Right ventricle myocardium superior (tissue), 1 donor: ENCODE measurements around the gene ATPAF2. TPM values are rescaled to one million over a fixed set of nuclear protein-coding genes. Genes with fewer than 3 reads are reported as not detected.

ENCODE experiments used
- ATAC-seq: fragments of 200-7000 bp; cut with Tn5 transposase; one replicate; pipeline ENCODE4 v1.9.1; 2020; ENCODE audit warnings: mild to moderate bottlenecking; ENCODE audit not compliant: poor library complexity
- DNase-seq: peaks from one replicate; pipeline ENCODE4 v3.0.0-alpha.2; 2020
- intact Hi-C: fragments of 100-400 bp; cut with DNase I; formaldehyde crosslinking; loops from one replicate; pipeline ENCODE4 v1.11.2; 2022
- total RNA-seq: library from RNA; stranded (reverse); fragmentation: NEBNext Ultra II Directional; extraction: Animal tissue kit (Norgen Biotek cat#: 25700); gene quantifications from one replicate; pipeline ENCODE4 v1.2.1, GENCODE V29; 2021
- donor health status: DM: no; HTN: yes; CAD: no; lungs with severe emphysema.

Gene ATPAF2
- total RNA-seq, 1 donor from 2014 or later, result 34.1 TPM

- intact Hi-C loops, result loop anchor here (2.0 kb wide), 1 partner anchor 38 kb away; no protein-coding TSS in a partner anchor
- no peak for DNase-seq
- ATAC-seq, result peak; percentile 88
These were observed 44.5 kb downstream of the ATPAF2 start for GRCh38 chr17:17994271-17995069.

DNA sequence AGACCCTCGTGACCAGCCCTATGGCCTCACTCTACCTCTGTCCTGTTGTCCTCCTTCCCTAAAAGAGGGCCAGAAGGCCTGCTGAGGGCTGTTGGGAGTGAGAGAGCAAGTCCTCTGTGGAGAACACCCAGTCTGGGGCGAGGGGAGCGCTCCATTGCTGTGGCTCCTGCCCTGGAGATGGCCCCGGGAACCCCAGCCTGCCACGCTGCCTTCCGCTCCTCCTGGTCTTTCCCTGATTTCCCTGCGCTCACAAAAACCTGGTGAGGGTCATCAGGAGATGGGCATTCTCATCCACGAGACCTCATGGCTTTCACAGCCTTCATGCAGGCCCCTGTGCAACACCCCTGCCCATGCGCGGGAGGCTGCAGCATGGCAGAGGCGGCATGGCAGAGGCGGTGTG lies 45.1 kb downstream of the ATPAF2 start:
- ATAC-seq, result peak; percentile 11
- no peak for DNase-seq
- intact Hi-C loops, result loop anchor here (2.0 kb wide), 1 partner anchor 39 kb away; no protein-coding TSS in a partner anchor

DNA sequence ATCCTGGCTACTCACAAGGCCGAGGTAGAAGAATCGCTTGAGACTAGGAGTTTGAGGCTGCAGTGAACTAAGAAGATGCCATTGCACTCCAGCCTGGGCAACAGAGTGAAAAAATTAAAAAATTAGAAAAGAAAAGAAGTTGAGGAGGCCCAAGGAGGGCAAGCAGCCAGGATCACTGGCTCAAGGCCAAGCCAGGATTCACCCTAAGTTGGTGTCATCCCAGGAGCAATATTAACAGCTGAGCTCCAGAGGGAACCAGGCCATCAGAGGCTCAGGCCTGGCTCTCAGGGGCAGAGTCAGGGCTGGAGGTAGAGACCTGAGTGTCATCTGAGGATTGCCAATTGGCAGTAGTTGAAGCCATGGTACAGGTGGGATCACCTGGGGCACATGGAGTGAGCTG lies 45.6 kb downstream of the ATPAF2 start:
- intact Hi-C loops, result no loop called here
- ATAC-seq (no peak), DNase-seq (no peak)

DNA sequence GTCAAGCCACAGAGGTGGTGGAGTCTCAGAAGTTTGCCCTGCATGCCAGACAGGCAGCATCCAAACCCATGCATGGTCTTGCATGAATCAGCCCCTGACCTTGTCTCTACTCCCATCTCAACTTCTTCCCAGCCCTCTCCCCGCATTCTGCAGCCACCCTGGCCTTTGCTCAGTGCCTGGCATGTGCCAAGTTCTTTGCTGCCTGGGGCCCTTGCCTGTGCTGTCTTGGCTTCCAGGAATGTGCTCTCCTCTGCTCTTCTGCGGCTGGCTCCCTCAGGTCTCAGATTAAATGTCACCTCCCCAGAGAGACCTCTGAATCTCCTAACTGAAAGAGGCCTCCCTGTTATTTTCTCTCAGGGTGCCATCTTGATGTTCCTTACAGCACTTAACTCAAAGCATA lies 48.7 kb downstream of the ATPAF2 start:
- ATAC-seq (no peak), DNase-seq (no peak)
- intact Hi-C loops, result no loop called here

DNA sequence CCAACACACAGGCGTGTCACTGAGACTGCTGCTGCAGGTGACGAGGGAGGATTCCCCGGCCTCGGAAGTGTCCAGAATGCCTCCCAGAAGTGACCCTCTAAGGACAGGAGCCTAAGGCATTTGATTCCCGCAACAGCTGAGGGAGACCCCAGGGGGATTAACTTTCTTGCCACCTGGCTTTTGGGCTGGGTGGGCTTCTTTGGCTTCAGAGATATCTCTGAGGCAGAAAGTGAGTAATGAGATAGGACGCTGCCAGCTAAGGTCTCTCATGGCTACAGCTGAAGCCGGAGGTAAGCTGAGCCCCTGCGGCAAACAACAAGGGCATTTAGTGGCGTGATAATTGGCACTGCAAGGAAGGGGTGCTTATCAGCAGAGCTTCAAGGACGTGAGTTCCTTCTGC lies 49.4 kb downstream of the ATPAF2 start:
- ATAC-seq, result no peak
- DNase-seq, result no peak
- intact Hi-C loops, result no loop called here

DNA sequence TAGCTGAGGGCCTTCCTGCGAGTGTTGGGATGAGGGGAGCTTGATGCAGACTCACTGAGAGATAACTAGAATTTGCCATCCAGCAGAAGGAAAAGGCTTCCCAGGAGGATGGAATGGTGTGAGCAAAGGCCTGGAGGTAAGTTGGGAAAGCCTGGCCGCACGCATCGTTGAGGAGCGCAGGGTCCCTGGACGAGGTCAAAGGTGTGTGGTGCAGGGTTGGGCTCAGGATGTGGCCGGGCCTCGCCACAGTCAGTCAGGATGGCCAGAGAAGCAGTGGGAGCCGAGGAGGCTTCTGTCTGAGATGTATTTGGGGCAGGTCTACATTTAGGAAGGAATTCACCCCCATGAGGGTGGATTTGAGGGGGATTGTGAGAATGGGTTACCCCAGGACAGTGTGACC lies 49.9 kb downstream of the ATPAF2 start:
- ATAC-seq (no peak), DNase-seq (no peak)
- intact Hi-C loops, result no loop called here

DNA sequence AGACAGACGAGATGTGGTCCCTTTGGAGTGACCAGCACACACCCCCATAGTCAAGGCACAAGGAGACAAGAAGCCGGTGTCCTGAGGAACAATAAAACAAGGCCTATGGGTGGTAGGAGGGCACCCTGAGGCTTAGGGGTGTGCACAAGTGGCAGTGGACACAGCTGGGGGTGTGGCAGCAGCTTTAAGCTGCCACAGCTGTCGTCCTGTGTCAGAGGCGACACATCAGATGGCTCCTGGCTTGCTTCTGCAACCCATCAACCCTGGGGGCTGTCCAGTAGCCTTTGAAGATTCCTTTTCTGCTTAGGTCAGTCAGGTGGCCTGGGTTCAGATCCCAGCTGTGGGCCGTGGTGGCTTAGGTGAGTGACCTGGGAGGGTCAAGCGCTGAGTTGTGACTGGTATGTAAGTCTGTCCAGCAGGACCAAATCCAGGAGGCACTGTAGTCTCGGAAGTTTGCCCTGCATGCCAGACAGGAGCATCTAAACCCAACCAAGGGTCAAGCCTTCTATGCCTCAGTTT lies 50.5 kb downstream of the ATPAF2 start:
- intact Hi-C loops, result no loop called here
- no peak for DNase-seq
- ATAC-seq, result no peak

DNA sequence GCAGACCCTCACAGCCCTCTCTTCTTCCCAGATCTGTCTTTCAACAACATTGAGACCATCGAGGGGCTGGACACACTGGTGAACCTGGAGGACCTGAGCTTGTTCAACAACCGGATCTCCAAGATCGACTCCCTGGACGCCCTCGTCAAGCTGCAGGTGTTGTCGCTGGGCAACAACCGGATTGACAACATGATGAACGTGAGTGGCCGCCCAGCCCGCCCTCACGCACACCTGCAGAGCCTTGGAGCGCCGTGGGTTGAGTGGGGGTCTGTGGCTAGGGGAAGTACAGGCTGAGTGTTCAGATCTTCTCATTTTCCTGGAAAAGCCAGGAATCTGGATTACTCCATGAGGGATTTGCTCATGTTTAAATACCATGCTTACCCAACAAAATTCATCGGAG lies 51.1 kb downstream of the ATPAF2 start:
- intact Hi-C loops, result no loop called here
- no peak for ATAC-seq
- no peak for DNase-seq

GRCh38 chr17:17987187-17987896 lies 51.6 kb downstream of the ATPAF2 start:
- DNase-seq (no peak), ATAC-seq (no peak)
- intact Hi-C loops, result no loop called here

DNA sequence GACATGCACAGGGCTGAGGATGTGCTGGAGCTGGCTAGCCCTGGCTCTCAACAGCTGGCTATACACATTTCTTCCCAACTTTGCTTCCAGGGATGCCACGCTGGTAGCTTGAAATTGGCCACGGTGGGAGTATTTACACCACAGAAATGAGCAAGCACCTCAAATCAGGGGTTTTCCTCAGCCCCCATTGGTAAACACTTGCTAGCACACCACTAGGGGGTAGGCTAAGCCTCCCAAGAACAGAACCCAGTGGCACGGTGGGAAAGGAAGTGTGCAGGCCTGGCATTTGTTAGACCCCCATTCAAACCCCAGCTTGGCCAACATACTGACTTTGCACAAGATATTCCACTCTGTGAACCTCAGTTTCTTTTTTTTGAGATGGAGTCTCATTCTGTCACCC lies 53.4 kb downstream of the ATPAF2 start:
- intact Hi-C loops, result no loop called here
- no peak for DNase-seq
- ATAC-seq, result no peak

GRCh38 chr17:17985153-17985552 lies 53.8 kb downstream of the ATPAF2 start:
- intact Hi-C loops, result no loop called here
- ATAC-seq, result no peak
- DNase-seq, result no peak

DNA sequence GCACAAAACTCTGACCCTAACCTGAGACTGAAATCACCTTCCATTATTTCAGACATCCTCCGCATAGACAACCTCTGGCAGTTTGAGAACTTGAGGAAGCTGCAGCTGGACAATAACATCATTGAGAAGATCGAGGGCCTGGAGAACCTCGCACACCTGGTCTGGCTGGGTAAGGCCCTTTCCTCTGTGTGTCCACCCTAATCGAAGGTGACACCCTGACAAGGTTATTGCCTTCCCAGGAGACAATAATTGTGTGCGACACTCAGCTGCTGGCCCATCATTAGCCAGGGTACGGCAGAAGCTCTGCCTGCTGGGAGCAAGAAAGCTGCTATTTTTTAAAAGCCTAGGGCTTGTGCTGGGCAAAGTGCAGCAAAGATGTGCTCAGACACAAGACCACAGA lies 55.2 kb downstream of the ATPAF2 start:
- ATAC-seq (no peak), DNase-seq (no peak)

DNA sequence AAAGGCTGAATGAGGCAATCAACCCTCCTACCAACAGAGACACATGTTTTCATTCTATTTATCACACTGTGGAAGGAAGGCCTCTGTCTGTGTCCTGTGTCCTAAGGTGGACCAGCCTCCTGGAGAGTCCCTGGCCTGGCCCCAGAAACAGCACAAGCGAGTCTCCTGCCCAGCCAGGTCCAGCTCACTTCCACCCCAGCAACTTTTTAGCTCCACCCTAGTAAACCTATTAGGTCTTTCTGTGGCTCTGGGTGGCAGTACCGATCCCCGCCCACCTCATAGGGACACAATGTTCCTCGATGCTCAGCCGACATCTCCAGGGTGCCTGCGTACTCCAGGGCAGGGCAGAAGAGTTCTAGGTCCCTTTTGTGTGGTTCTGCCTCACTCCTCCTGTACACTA lies 55.6 kb downstream of the ATPAF2 start:
- no peak for ATAC-seq
- intact Hi-C loops, result no loop called here

More for the DNA sequence above, 55.2 kb downstream of the ATPAF2 start:
- intact Hi-C loops, result no loop called here

GRCh38 chr17:17982801-17983200 lies 56.2 kb downstream of the ATPAF2 start:
- no peak for DNase-seq
- ATAC-seq, result no peak
- intact Hi-C loops, result no loop called here

More for the DNA sequence above, 55.6 kb downstream of the ATPAF2 start:
- no peak for DNase-seq

- no peak for ATAC-seq
- intact Hi-C loops, result no loop called here
- no peak for DNase-seq
These were observed 57.6 kb downstream of the ATPAF2 start for GRCh38 chr17:17981330-17981729.

DNA sequence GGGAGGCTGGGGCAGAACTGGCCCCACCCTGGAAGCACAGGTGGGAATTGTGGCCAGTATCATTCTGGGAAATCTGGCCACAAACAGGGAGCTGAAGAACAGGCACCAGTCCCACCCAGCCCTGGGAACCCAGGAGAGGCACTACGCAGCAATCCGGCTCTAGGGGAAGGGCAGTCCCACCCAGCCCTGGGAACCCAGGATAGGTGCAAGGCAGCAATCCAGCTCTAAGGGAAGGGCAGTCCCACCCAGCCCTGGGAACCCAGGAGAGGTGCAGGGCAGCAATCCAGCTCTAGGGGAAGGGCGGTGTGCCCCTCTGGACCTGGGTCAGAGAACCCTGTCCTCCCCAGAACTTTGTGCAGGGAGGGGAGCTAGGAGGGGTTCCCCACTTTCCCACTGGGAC lies 59.2 kb downstream of the ATPAF2 start:
- DNase-seq (no peak), ATAC-seq (no peak)
- intact Hi-C loops, result loop anchor here (10.0 kb wide), 1 partner anchor 55 kb away; the partner anchor contains the start of genes ATPAF2 and GID4

DNA sequence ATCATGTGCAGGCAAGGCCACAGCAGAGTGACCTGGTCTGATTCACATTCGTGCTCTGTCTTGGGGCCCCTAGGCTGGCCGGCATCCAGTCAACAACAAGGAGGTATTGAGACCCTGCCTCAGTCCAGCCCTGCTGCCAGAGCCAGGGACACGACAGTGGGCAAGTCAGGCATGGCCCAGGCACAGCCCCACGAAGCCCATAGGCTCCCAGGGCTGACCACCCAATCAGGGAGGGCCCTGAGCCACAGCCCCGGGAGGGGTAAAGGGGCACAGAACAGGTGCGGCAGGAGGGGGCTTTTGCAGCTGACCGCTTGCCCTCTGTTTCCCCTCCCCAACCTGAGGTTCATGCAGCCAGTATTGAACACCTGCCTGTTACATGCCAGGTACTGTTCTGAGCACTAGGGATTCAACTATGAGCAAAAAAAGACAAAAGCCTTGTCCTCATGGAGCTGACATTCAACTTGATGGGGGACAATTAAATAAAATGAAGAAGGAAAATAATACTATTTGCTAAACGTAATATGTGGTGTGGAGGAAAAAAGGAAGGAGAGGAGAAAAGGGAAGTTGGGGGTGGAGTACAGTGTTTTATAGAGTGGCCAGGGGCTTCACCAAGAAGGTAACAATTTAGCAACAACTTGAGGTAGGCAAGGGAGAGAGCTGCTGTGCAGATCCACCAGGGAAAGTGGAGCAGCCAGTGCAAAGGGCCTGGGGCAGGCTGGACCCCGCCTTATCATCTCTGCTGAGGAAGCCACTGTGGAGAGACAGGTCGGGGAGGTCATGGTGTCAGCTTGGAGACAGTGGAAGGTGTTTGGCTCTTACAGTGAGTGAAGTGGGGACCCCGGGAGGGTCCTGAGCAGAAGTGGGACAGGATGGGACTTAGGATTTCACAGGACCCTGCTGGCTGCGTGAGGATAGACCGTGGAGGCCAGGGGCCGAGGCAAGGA lies 60.2 kb downstream of the ATPAF2 start:
- intact Hi-C loops, result loop anchor here (10.0 kb wide), 1 partner anchor 56 kb away; the partner anchor contains the start of genes ATPAF2 and GID4
- DNase-seq (no peak), ATAC-seq (no peak)

- DNase-seq (no peak), ATAC-seq (no peak)
- intact Hi-C loops, result loop anchor here (10.0 kb wide), 1 partner anchor 58 kb away; the partner anchor contains the start of genes ATPAF2 and GID4
These were observed 61.9 kb downstream of the ATPAF2 start for GRCh38 chr17:17976931-17977570.
